GM12878 (cell line): ENCODE results near the gene GALNT18. TPM values are rescaled to one million over a fixed set of nuclear protein-coding genes. Genes with fewer than 3 reads are reported as not detected.

Experiments used
- ATAC-seq: fragments of 200-7000 bp; cut with Tn5 transposase; 3 replicates; pipeline ENCODE4 v1.9.1; 2020; ENCODE audit warnings: mild to moderate bottlenecking, moderate library complexity
- BruUV-seq: library from RNA; stranded (reverse); fragments of 400-500 nt; replicated peaks from 2 replicates; lab custom pipeline; 2021; lab: Mats Ljungman, UMichigan
- CTCF ChIA-PET: fragments of 300-600 bp; sonication (Branson Sonifier 250); formaldehyde crosslinking; extraction: SDS; loops from one replicate; lab custom pipeline; 2021; ENCODE audit warnings: inconsistent platforms; lab: Yijun Ruan, JAX
- POLR2A ChIA-PET: fragments of 350-600 bp; formaldehyde crosslinking; extraction: SDS; loops from one replicate; lab custom pipeline; 2021; ENCODE audit warnings: inconsistent platforms; lab: Charles Lee
- RAD21 ChIA-PET: fragments of 300-600 bp; sonication (Branson Sonifier 250); formaldehyde crosslinking; loops from one replicate; lab custom pipeline; 2023; ENCODE audit warnings: antibody characterized with exemption; ENCODE audit not compliant: unreplicated experiment; lab: Charles Lee
- SMC1A ChIA-PET: fragments of 300-600 bp; sonication (Branson Sonifier 250); formaldehyde crosslinking; loops from one replicate; lab custom pipeline; 2023; ENCODE audit not compliant: unreplicated experiment, uncharacterized antibody; lab: Charles Lee
- DNase-seq: peaks from one replicate; pipeline ENCODE4 v3.0.0-alpha.2; 2011; ENCODE audit warnings: low read depth, low spot score
- FAIRE-seq: peaks from 3 replicates; lab custom pipeline; 2011; peaks lifted over from hg19 to GRCh38; lab: Jason Lieb, UNC
- H2AFZ ChIP-seq: 2 replicates; pipeline ENCODE4 v1.6.0; 2011; ENCODE audit warnings: low read depth, low read length, control low read depth; ENCODE audit not compliant: control insufficient read depth
- H3K27ac ChIP-seq: 2 replicates; pipeline ENCODE4 v1.5.1; 2011; ENCODE audit warnings: control low read depth; ENCODE audit not compliant: control insufficient read depth, insufficient read depth
- H3K27me3 ChIP-seq, 2 experiments: replicated peaks in 1 of 2; 2 replicates each; pipeline versions ENCODE4 v1.6.0 to v1.6.1; 2011; ENCODE audit warnings: low read length in 1 of 2; ENCODE audit not compliant: control insufficient read depth in 2 of 2, insufficient read depth in 2 of 2
- H3K36me3 ChIP-seq, 2 experiments: 2 replicates each; pipeline ENCODE4 v1.5.1; 2011; ENCODE audit warnings: low read length in 1 of 2; ENCODE audit not compliant: control insufficient read depth in 2 of 2, insufficient read depth in 2 of 2
- H3K4me1 ChIP-seq: 2 replicates; pipeline ENCODE4 v1.6.1; 2011; ENCODE audit warnings: mild to moderate bottlenecking, low read length, moderate library complexity, mixed read lengths; ENCODE audit not compliant: control insufficient read depth, insufficient read depth
- H3K4me2 ChIP-seq: 2 replicates; pipeline ENCODE4 v1.6.0; 2011; ENCODE audit warnings: control low read depth; ENCODE audit not compliant: control insufficient read depth, insufficient read depth
- H3K4me3 ChIP-seq: fragments of 200-600 bp; sonication (generic); 2 replicates; pipeline ENCODE4 v1.5.1; 2016
- H3K79me2 ChIP-seq: 2 replicates; pipeline ENCODE4 v1.6.0; 2011; ENCODE audit warnings: low read length; ENCODE audit not compliant: control insufficient read depth, insufficient read depth
- H3K9ac ChIP-seq: 2 replicates; pipeline ENCODE4 v1.8.0; 2011; ENCODE audit warnings: low read length, control low read depth, mixed read lengths; ENCODE audit not compliant: control insufficient read depth, insufficient read depth
- H3K9me3 ChIP-seq: replicated peaks from 3 replicates; pipeline ENCODE4 v1.5.1; 2011; ENCODE audit warnings: mild to moderate bottlenecking, low read length; ENCODE audit not compliant: control insufficient read depth, insufficient read depth
- H4K20me1 ChIP-seq: 2 replicates; pipeline ENCODE4 v1.6.0; 2011; ENCODE audit not compliant: control insufficient read depth, insufficient read depth
- ATF2 ChIP-seq: IDR thresholded peaks from 2 replicates; pipeline ENCODE4 v1.6.1; 2012; ENCODE audit warnings: low read length, inconsistent platforms
- CEBPZ ChIP-seq: fragments of 150-350 bp; IDR thresholded peaks from 2 replicates; pipeline ENCODE4 v1.6.1; 2016; ENCODE audit warnings: low read depth, low read length
- FOXM1 ChIP-seq: IDR thresholded peaks from 2 replicates; pipeline ENCODE4 v1.6.1; 2012; ENCODE audit warnings: low read depth, mild to moderate bottlenecking, inconsistent platforms, low read length, moderate library complexity
- IKZF1 ChIP-seq: fragments of 450-650 bp; conservative IDR thresholded peaks from 2 replicates; pipeline ENCODE4 v1.6.1; 2017; ENCODE audit warnings: antibody characterized with exemption, mild to moderate bottlenecking
- IKZF2 ChIP-seq, 2 experiments: fragments of 450-650 bp; IDR thresholded peaks; 2 replicates each; pipeline ENCODE4 v1.6.1; 2017; ENCODE audit warnings: mild to moderate bottlenecking in 2 of 2, moderate library complexity in 2 of 2
- IRF4 ChIP-seq: IDR thresholded peaks from 2 replicates; pipeline ENCODE4 v1.6.1; 2011; ENCODE audit warnings: low read depth, low read length
- MLLT1 ChIP-seq: fragments of 450-650 bp; IDR thresholded peaks from 2 replicates; pipeline ENCODE4 v1.6.1; 2016; ENCODE audit warnings: mild to moderate bottlenecking
- NFXL1 ChIP-seq: fragments of 450-650 bp; IDR thresholded peaks from 2 replicates; pipeline ENCODE4 v1.6.1; 2017; ENCODE audit warnings: antibody characterized with exemption, mild to moderate bottlenecking, borderline replicate concordance
- NKRF ChIP-seq: fragments of 450-650 bp; conservative IDR thresholded peaks from 2 replicates; pipeline ENCODE4 v1.6.1; 2017; ENCODE audit warnings: mild to moderate bottlenecking, moderate library complexity
- PAX5 ChIP-seq: IDR thresholded peaks from 2 replicates; pipeline ENCODE4 v1.6.1; 2011; ENCODE audit warnings: low read depth, low read length, borderline replicate concordance
- RAD21 ChIP-seq: IDR thresholded peaks from 2 replicates; pipeline ENCODE4 v1.6.1; 2011; ENCODE audit warnings: mild to moderate bottlenecking, low read depth, low read length, moderate library complexity; ENCODE audit not compliant: insufficient read depth
- USF1 ChIP-seq: IDR thresholded peaks from 2 replicates; pipeline ENCODE4 v1.6.1; 2011; ENCODE audit warnings: borderline replicate concordance, low read depth, mild to moderate bottlenecking, moderate library complexity, mixed read lengths, low read length; ENCODE audit not compliant: insufficient read depth; ENCODE audit errors: extremely low read length
- WGBS: methylation state at CpG from one replicate; pipeline ENCODE4 v1.1.6; 2016; ENCODE audit warnings: low lambda C conversion rate; ENCODE audit not compliant: insufficient replicate concordance, insufficient coverage; ENCODE audit errors: missing lambda C conversion rate; 5-methylcytosine and 5-hydroxymethylcytosine counted together
- in situ Hi-C: fragments of 300-500 bp; cut with MboI; formaldehyde crosslinking; loops from 9 replicates; pipeline ENCODE4 v1.14.3; 2018; ENCODE audit warnings: mixed read lengths
- intact Hi-C: fragments of 100-400 bp; cut with micrococcal nuclease; formaldehyde crosslinking; loops from one replicate; pipeline ENCODE4 v1.14.2; 2022; ENCODE audit not compliant: unreplicated experiment
- polyA plus RNA-seq, 11 experiments: library from polyadenylated mRNA; depleted of rRNA in 4 of 11; unstranded in 6 of 11; stranded (reverse) in 5 of 11; fragments of >200 nt; fragmentation: Nextera tagmentation in 4 of 11; fragmentation: Illumina TruSeq in 1 of 11; extraction: Ambion mirVana in 4 of 11; extraction: Trizol in 1 of 11; gene quantifications; 1 replicate in 1 of 11; 2 replicates in 10 of 11; pipeline versions ENCODE4 v1.2.1 to v1.2.3, GENCODE V29; 2011 to 2016; ENCODE audit warnings: inconsistent platforms in 2 of 11, missing spikeins in 2 of 11, low read depth in 1 of 11
- total RNA-seq, 4 experiments: library from RNA; depleted of rRNA in 3 of 4; stranded (reverse); fragments of >200 nt in 3 of 4; fragmentation: Illumina TruSeq in 1 of 4; extraction: Trizol in 1 of 4; gene quantifications; 2 replicates each; pipeline versions ENCODE4 v1.2.1 to v1.2.3, GENCODE V29; 2013 to 2021

GALNT18 gene
- total and polyA plus RNA-seq, 10 of the 15 experiments (the other 5 are each of a cell fraction or from before 2014, with no cell fraction given) = 1.2 to 14.2 (median 6.3) TPM

- no peak for TF ChIP-seq MLLT1
- no peak for TF ChIP-seq ATF2
Observed at GRCh38 chr11:11430431-11430830, 191.4 kb downstream of the GALNT18 start (continued).

- DNase-seq = no peak
- no TSS peak for BruUV-seq
- RAD21 ChIA-PET = no interaction called here
- POLR2A ChIA-PET = no interaction called here
- SMC1A ChIA-PET = no interaction called here
- Histone ChIP-seq H3K4me3 (no peak overlapping the region), H2AFZ (no peak overlapping the region), H3K36me3 (no peaks in the 10 kb centered on the region; a peak in 2 of 4 replicates), H3K27ac (no peak overlapping the region), H4K20me1 (no peaks in the 10 kb centered on the region; the same call in none of the 2 replicates), H3K4me1 (no peaks in the 10 kb centered on the region), H3K27me3 (no peaks in the 10 kb centered on the region), H3K4me2 (no peak overlapping the region), H3K9ac (no peak overlapping the region), H3K79me2 (no peaks in the 10 kb centered on the region), H3K9me3 (no peaks in the 10 kb centered on the region)
- intact Hi-C loops = no loop called here
- no peak for ATAC-seq
- CTCF ChIA-PET = no interaction called here
- no peak for FAIRE-seq
- 44% methylated on average over 4 of the region's 4 CpGs for WGBS
- in situ Hi-C loops = no loop called here
- no peak for TF ChIP-seq FOXM1
- TF ChIP-seq IRF4 = no peak
- no peak for TF ChIP-seq PAX5
- TF ChIP-seq USF1 = no peak
- no peak for TF ChIP-seq RAD21
- no peak for TF ChIP-seq IKZF2 (IDR thresholded peaks at IDR 0.05)
- TF ChIP-seq IKZF1 = no peak
- no peak for TF ChIP-seq NKRF
- no peak for TF ChIP-seq CEBPZ
- no peak for TF ChIP-seq NFXL1
- TF ChIP-seq, all 136 proteins: peak for 0
Observed at GRCh38 chr11:11428714-11429113, 193.1 kb downstream of the GALNT18 start.
